Measurements from ENCODE around the gene FGF21. TPM values are rescaled to one million over a fixed set of nuclear protein-coding genes. Genes with fewer than 3 reads are reported as not detected.

FGF21 gene
- polyA plus RNA-seq, 1 of the 3 experiments (the other 2 are of a cell fraction) = not detected

GRCh38 chr19:48738557-48739403, 16.5 kb upstream of the FGF21 start:
- ChIA-PET CTCF (interaction anchor here (0.5 to 2.2 kb wide), 21 partner anchors 11 to 795 kb away, joined by 3 to 22 read pairs (median 4); partner anchors contain the start of gene CA11), POLR2A (interaction anchor here (0.5 to 1.7 kb wide), 10 partner anchors 9 to 253 kb away, joined by 3 to 11 read pairs (median 4); partner anchors contain the start of gene CA11)
- Histone ChIP-seq H3K36me3 (replicated peaks in 1 of 2; ENCODE audit: control insufficient read depth in 1 of 2, insufficient read depth in 2 of 2, low read length in 1 of 2) (no peaks in the 10 kb centered on the region), H3K9me2 (no peaks in the 10 kb centered on the region), H3K27me3 (ENCODE audit: insufficient read depth) (no peaks in the 10 kb centered on the region), H3K79me2 (ENCODE audit: insufficient read depth) (no peaks in the 10 kb centered on the region), H3K4me3 (ENCODE audit: low read depth in 2 of 2, low read length in 1 of 2) (peak overlapping the region; percentile 53 to 57), H3F3A (replicated peaks; ENCODE audit: insufficient read depth) (peaks cover 7% of the 10 kb centered on the region), H3K9me3 (no peaks in the 10 kb centered on the region), H3K27ac (ENCODE audit: low read depth in 2 of 2, low read length in 1 of 2) (peak overlapping the region in 1 of 2 experiments; percentile 7; a peak in 1 of 4 replicates), H3K4me2 (peak overlapping the region; percentile 87), H3K9ac (peak overlapping the region; percentile 34; the same call in 1 of the 2 replicates), H4K20me1 (ENCODE audit: insufficient read depth) (no peaks in the 10 kb centered on the region), H3K4me1 (ENCODE audit: control insufficient read depth in 1 of 2, insufficient read depth in 2 of 2, low read depth in 1 of 2, low read length in 1 of 2) (peaks cover 0 to 16% of the 10 kb centered on the region in 2 experiments; a peak in 1 of 4 replicates), H2AFZ (ENCODE audit: low read depth) (peak overlapping the region; percentile 88; the same call in 1 of the 2 replicates)
- DNase-seq = peak; percentile 100
- 10% methylated on average over 19 of the region's 96 CpGs for WGBS (ENCODE audit: low lambda C conversion rate)
- TF ChIP-seq RFX5 (IDR thresholded peaks at IDR 0.05; ENCODE audit: low read length) (no peak), ELF1 (IDR thresholded peaks at IDR 0.05) (no peak), RAD21 (IDR thresholded peaks at IDR 0.05; ENCODE audit: low read length) (peak; percentile 49), SMC3 (IDR thresholded peaks at IDR 0.05; ENCODE audit: low read depth, low read length) (peak; percentile 71), EP300 (IDR thresholded peaks at IDR 0.05; ENCODE audit: borderline replicate concordance in 1 of 2, low read depth in 1 of 2, low read length in 1 of 2) (no peak), TCF12 (IDR thresholded peaks at IDR 0.05) (no peak), TAF1 (IDR thresholded peaks at IDR 0.05; ENCODE audit: borderline replicate concordance, low read depth, low read length) (no peak), RCOR1 (IDR thresholded peaks at IDR 0.05; ENCODE audit: low read length) (no peak; the same call in 1 of the 2 replicates), JUND (IDR thresholded peaks at IDR 0.05) (no peak), CHD2 (IDR thresholded peaks at IDR 0.05; ENCODE audit: low read length, partially characterized antibody) (peak; percentile 21), USF2 (IDR thresholded peaks at IDR 0.05; ENCODE audit: borderline replicate concordance, low read depth, low read length) (no peak), GABPA (IDR thresholded peaks at IDR 0.05; ENCODE audit: low read depth) (no peak), POLR2AphosphoS5 (IDR thresholded peaks at IDR 0.05; ENCODE audit: low read depth, low read length) (no peak), NRF1 (IDR thresholded peaks at IDR 0.05; ENCODE audit: low read depth, low read length) (peak; percentile 60), TEAD4 (IDR thresholded peaks at IDR 0.05; ENCODE audit: borderline replicate concordance, insufficient read depth) (no peak), YY1 (IDR thresholded peaks at IDR 0.05; ENCODE audit: low read depth) (no peak), SIN3A (IDR thresholded peaks at IDR 0.05; ENCODE audit: borderline replicate concordance, low read depth, low read length) (no peak), MEF2A (IDR thresholded peaks at IDR 0.05; ENCODE audit: borderline replicate concordance, low read depth) (no peak), PBX3 (IDR thresholded peaks at IDR 0.05) (no peak), FOSL2 (IDR thresholded peaks at IDR 0.05; ENCODE audit: borderline replicate concordance, low read depth) (no peak), MXI1 (IDR thresholded peaks at IDR 0.05; ENCODE audit: low read depth, low read length) (peak; percentile 41; the same call in 1 of the 2 replicates)
- TF ChIP-seq, protein P1, sequence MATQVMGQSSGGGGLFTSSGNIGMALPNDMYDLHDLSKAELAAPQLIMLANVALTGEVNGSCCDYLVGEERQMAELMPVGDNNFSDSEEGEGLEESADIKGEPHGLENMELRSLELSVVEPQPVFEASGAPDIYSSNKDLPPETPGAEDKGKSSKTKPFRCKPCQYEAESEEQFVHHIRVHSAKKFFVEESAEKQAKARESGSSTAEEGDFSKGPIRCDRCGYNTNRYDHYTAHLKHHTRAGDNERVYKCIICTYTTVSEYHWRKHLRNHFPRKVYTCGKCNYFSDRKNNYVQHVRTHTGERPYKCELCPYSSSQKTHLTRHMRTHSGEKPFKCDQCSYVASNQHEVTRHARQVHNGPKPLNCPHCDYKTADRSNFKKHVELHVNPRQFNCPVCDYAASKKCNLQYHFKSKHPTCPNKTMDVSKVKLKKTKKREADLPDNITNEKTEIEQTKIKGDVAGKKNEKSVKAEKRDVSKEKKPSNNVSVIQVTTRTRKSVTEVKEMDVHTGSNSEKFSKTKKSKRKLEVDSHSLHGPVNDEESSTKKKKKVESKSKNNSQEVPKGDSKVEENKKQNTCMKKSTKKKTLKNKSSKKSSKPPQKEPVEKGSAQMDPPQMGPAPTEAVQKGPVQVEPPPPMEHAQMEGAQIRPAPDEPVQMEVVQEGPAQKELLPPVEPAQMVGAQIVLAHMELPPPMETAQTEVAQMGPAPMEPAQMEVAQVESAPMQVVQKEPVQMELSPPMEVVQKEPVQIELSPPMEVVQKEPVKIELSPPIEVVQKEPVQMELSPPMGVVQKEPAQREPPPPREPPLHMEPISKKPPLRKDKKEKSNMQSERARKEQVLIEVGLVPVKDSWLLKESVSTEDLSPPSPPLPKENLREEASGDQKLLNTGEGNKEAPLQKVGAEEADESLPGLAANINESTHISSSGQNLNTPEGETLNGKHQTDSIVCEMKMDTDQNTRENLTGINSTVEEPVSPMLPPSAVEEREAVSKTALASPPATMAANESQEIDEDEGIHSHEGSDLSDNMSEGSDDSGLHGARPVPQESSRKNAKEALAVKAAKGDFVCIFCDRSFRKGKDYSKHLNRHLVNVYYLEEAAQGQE (IDR thresholded peaks at IDR 0.05; ENCODE audit: low read depth, low read length) = no peak
- TF ChIP-seq, protein P2, sequence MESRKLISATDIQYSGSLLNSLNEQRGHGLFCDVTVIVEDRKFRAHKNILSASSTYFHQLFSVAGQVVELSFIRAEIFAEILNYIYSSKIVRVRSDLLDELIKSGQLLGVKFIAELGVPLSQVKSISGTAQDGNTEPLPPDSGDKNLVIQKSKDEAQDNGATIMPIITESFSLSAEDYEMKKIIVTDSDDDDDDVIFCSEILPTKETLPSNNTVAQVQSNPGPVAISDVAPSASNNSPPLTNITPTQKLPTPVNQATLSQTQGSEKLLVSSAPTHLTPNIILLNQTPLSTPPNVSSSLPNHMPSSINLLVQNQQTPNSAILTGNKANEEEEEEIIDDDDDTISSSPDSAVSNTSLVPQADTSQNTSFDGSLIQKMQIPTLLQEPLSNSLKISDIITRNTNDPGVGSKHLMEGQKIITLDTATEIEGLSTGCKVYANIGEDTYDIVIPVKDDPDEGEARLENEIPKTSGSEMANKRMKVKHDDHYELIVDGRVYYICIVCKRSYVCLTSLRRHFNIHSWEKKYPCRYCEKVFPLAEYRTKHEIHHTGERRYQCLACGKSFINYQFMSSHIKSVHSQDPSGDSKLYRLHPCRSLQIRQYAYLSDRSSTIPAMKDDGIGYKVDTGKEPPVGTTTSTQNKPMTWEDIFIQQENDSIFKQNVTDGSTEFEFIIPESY (IDR thresholded peaks at IDR 0.05; ENCODE audit: borderline replicate concordance, low read depth) = no peak
- TF ChIP-seq, protein P3, sequence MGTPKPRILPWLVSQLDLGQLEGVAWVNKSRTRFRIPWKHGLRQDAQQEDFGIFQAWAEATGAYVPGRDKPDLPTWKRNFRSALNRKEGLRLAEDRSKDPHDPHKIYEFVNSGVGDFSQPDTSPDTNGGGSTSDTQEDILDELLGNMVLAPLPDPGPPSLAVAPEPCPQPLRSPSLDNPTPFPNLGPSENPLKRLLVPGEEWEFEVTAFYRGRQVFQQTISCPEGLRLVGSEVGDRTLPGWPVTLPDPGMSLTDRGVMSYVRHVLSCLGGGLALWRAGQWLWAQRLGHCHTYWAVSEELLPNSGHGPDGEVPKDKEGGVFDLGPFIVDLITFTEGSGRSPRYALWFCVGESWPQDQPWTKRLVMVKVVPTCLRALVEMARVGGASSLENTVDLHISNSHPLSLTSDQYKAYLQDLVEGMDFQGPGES (IDR thresholded peaks at IDR 0.05; ENCODE audit: low read depth, low read length) = no peak

Data from SK-N-SH (cell line).